Keratinocyte (primary cell): ENCODE measurements around the gene RUNX1. TPM values are rescaled to one million over a fixed set of nuclear protein-coding genes. Genes with fewer than 3 reads are reported as not detected.

Experiments
- DNase-seq: peaks from one replicate; pipeline ENCODE4 v3.0.0-alpha.2; 2011; ENCODE audit warnings: low read depth, missing footprints, low spot score
- FAIRE-seq: peaks from 2 replicates; lab custom pipeline; 2011; peaks lifted over from hg19 to GRCh38; lab: Jason Lieb, UNC
- H2AFZ ChIP-seq: 2 replicates; pipeline ENCODE4 v1.6.0; 2012; ENCODE audit warnings: low read length, control low read depth, inconsistent platforms; ENCODE audit not compliant: control insufficient read depth
- H3K27ac ChIP-seq: 2 replicates; pipeline ENCODE4 v1.5.1; 2011; ENCODE audit warnings: low read length; ENCODE audit not compliant: control insufficient read depth, insufficient read depth
- H3K27me3 ChIP-seq: 3 replicates; pipeline ENCODE4 v1.6.0; 2011; ENCODE audit warnings: low read length; ENCODE audit not compliant: control insufficient read depth, insufficient read depth; ENCODE audit errors: extremely low read depth
- H3K36me3 ChIP-seq, 2 experiments: 2 replicates in 1 of 2; 3 replicates in 1 of 2; pipeline ENCODE4 v1.5.1; 2011; ENCODE audit warnings: low read length in 2 of 2, mild to moderate bottlenecking in 1 of 2; ENCODE audit not compliant: control insufficient read depth in 2 of 2, insufficient read depth in 2 of 2; ENCODE audit errors: extremely low read depth in 1 of 2
- H3K4me1 ChIP-seq: 3 replicates; pipeline ENCODE4 v1.5.1; 2011; ENCODE audit warnings: low read length; ENCODE audit not compliant: control insufficient read depth, insufficient read depth; ENCODE audit errors: extremely low read depth
- H3K4me2 ChIP-seq: 3 replicates; pipeline ENCODE4 v1.6.0; 2011; ENCODE audit warnings: low read depth, low read length; ENCODE audit not compliant: control insufficient read depth, insufficient read depth; ENCODE audit errors: extremely low read depth
- H3K4me3 ChIP-seq, 3 experiments: fragments of 200-600 bp in 1 of 3; sonication (generic) in 1 of 3; 2 replicates in 2 of 3; 3 replicates in 1 of 3; pipeline ENCODE4 v1.5.1; 2011 to 2016; ENCODE audit warnings: low read length in 3 of 3, mild to moderate bottlenecking in 3 of 3, control low read depth in 2 of 3, inconsistent platforms in 1 of 3, low read depth in 1 of 3, mixed read lengths in 1 of 3, mixed run types in 1 of 3, moderate library complexity in 1 of 3; ENCODE audit not compliant: control insufficient read depth in 2 of 3, insufficient read depth in 2 of 3; ENCODE audit errors: extremely low read depth in 1 of 3
- H3K79me2 ChIP-seq: 2 replicates; pipeline ENCODE4 v1.6.0; 2012; ENCODE audit warnings: low read length; ENCODE audit not compliant: control insufficient read depth, insufficient read depth
- H3K9ac ChIP-seq: 3 replicates; pipeline ENCODE4 v1.6.0; 2011; ENCODE audit warnings: low read length; ENCODE audit not compliant: control insufficient read depth, insufficient read depth; ENCODE audit errors: extremely low read depth
- H3K9me1 ChIP-seq: 3 replicates; pipeline ENCODE4 v1.6.0; 2011; ENCODE audit warnings: low read length; ENCODE audit not compliant: control insufficient read depth, insufficient read depth; ENCODE audit errors: extremely low read depth
- H3K9me3 ChIP-seq: 2 replicates; pipeline ENCODE4 v1.5.1; 2012; ENCODE audit warnings: low read depth, low read length; ENCODE audit not compliant: control insufficient read depth
- H4K20me1 ChIP-seq: 3 replicates; pipeline ENCODE4 v1.6.0; 2011; ENCODE audit warnings: low read length; ENCODE audit not compliant: control insufficient read depth, insufficient read depth; ENCODE audit errors: extremely low read depth
- EZH2 ChIP-seq: IDR thresholded peaks from one replicate; pipeline ENCODE4 v1.6.1; 2012; ENCODE audit warnings: inconsistent platforms, mild to moderate bottlenecking, low read length, moderate library complexity
- dilution Hi-C: fragments of 300-500 bp; cut with MboI; formaldehyde crosslinking; loops from one replicate; pipeline ENCODE4 v1.7.0; 2020; ENCODE audit warnings: low sequenced_read_pairs; ENCODE audit not compliant: extremely low pct_ligation_motif_present
- polyA plus RNA-seq, 5 experiments: library from polyadenylated mRNA; depleted of rRNA in 3 of 5; stranded (reverse) in 3 of 5; stranded (forward) in 1 of 5; unstranded in 1 of 5; fragments of >200 nt; gene quantifications; 1 replicate in 1 of 5; 2 replicates in 3 of 5; 3 replicates in 1 of 5; pipeline versions ENCODE4 v1.2.1 to v1.2.3, GENCODE V29; 2011 to 2012; ENCODE audit warnings: missing spikeins in 2 of 5, low read depth in 1 of 5, low replicate concordance in 1 of 5
- TF ChIP-seq, protein P1 (sequence below), 3 experiments: IDR thresholded peaks in 1 of 3; conservative IDR thresholded peaks in 1 of 3; optimal IDR thresholded peaks in 1 of 3; 2 replicates in 2 of 3; 3 replicates in 1 of 3; pipeline versions ENCODE3 to v1.5.1; 2011; ENCODE audit warnings: low read length in 3 of 3, mild to moderate bottlenecking in 3 of 3, moderate library complexity in 2 of 3, control low read depth in 1 of 3, inconsistent platforms in 1 of 3; ENCODE audit not compliant: insufficient read depth in 2 of 3; ENCODE audit errors: extremely low read depth in 1 of 3

Gene RUNX1
- polyA plus RNA-seq, 1 donor (not counting 4 experiments of a cell fraction or from before 2014, with no cell fraction given) = 44.9 TPM

DNA sequence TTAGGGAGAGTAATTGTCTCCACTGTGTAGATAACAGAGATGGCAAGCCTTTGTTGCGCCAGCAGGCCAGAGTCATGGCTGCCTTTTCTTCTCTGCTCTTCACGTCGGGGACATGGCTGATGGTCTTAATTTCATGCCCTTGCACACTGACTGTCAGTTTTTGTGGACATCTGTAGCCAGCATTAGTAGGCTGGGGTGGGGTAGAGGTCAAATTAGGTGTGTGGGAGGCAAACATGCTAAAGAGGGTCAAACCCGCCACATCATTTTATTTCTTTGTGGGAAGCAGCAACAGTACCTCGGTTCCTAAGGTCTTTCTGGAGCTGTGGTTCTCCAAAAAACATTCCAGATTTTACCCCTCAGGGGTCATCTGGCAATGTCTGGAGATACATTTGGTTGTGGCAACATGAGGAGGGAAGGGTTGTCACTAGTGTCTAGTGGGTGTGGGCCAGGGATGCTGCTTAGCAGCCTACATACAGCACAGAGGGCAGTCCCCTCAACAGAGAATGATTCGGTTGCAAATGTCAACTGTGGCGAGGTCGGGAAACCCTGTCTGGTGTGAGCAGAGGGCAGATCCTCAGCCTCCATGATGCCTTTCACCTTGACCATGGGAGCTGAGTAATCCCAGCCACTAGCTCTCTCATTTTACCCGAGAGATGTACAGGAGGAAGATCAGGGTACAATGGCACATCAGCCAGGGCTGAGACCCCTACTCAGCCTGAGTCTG, 14.7 kb downstream of the RUNX1 start:
- Histone ChIP-seq H3K9me3 (no peaks in the 10 kb centered on the region), H3K36me3 (no peaks in the 10 kb centered on the region), H3K27me3 (no peaks in the 10 kb centered on the region), H3K4me1 (no peaks in the 10 kb centered on the region), H3K27ac (no peak overlapping the region), H3K9ac (no peak overlapping the region), H3K79me2 (no peaks in the 10 kb centered on the region), H3K9me1 (no peaks in the 10 kb centered on the region), H2AFZ (no peak overlapping the region), H3K4me3 (no peak overlapping the region), H3K4me2 (no peak overlapping the region), H4K20me1 (no peaks in the 10 kb centered on the region)
- TF ChIP-seq, protein P1, sequence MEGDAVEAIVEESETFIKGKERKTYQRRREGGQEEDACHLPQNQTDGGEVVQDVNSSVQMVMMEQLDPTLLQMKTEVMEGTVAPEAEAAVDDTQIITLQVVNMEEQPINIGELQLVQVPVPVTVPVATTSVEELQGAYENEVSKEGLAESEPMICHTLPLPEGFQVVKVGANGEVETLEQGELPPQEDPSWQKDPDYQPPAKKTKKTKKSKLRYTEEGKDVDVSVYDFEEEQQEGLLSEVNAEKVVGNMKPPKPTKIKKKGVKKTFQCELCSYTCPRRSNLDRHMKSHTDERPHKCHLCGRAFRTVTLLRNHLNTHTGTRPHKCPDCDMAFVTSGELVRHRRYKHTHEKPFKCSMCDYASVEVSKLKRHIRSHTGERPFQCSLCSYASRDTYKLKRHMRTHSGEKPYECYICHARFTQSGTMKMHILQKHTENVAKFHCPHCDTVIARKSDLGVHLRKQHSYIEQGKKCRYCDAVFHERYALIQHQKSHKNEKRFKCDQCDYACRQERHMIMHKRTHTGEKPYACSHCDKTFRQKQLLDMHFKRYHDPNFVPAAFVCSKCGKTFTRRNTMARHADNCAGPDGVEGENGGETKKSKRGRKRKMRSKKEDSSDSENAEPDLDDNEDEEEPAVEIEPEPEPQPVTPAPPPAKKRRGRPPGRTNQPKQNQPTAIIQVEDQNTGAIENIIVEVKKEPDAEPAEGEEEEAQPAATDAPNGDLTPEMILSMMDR (optimal IDR thresholded peaks at IDR 0.05 in 1 of 3, IDR thresholded peaks at IDR 0.05 in 1 of 3, conservative IDR thresholded peaks at IDR 0.05 in 1 of 3; ENCODE audit: extremely low read depth in 1 of 3, insufficient read depth in 2 of 3, low read length in 3 of 3) = no peak
- no peak for TF ChIP-seq EZH2
- DNase-seq (no peak), FAIRE-seq (no peak)
- dilution Hi-C loops = no loop called here

DNA sequence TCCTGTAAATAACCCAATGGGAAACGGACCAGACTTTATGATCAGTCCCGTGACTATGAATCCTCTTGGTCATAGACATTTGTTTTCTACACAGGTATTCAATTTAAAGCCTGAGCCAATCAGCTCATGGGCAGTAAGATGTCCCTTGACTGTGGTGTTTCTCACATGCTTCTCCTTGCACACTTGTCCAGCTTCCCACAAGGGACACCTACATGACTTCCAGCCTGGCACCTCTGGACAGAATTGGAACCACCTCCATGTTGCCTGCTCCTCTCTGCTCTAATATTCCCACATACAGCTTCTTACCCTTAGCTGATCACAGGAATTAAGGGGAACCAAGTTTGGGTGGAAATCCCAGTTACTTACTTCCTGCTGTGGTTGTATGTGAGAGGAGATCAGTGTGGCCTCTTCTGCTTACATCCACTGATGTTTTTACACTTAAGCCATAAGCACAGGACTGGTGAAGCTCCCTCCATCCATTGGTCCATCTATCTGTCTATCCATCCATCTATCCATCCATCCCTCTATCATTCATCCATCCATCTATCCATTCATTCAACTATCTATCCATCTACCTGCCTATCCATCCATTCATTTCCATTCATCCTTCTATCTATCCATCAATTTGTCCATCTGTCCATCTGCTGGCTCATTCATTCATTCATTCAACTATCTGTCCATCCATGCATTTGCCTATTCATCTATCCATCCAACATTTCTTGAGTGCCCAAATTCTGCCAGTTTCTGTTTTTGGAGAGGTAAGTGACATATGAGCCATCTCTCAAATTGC, 16.4 kb downstream of the RUNX1 start:
- H2AFZ ChIP-seq = no peak overlapping the region
- TF ChIP-seq, protein P1 (optimal IDR thresholded peaks at IDR 0.05 in 1 of 3, IDR thresholded peaks at IDR 0.05 in 1 of 3, conservative IDR thresholded peaks at IDR 0.05 in 1 of 3; ENCODE audit: extremely low read depth in 1 of 3, insufficient read depth in 2 of 3, low read length in 3 of 3) = no peak
- TF ChIP-seq EZH2 = no peak
- no peaks in the 10 kb centered on the region for H3K27me3 ChIP-seq
- no peaks in the 10 kb centered on the region for H3K9me3 ChIP-seq
- H3K4me1 ChIP-seq = no peaks in the 10 kb centered on the region
- no peak overlapping the region for H3K27ac ChIP-seq
- no peaks in the 10 kb centered on the region for H4K20me1 ChIP-seq
- no peak overlapping the region for H3K4me3 ChIP-seq
- FAIRE-seq = no peak
- dilution Hi-C loops = no loop called here
- no peak for DNase-seq
- H3K9me1 ChIP-seq = no peaks in the 10 kb centered on the region
- H3K4me2 ChIP-seq = no peak overlapping the region
- no peaks in the 10 kb centered on the region for H3K79me2 ChIP-seq
- no peaks in the 10 kb centered on the region for H3K36me3 ChIP-seq
- no peak overlapping the region for H3K9ac ChIP-seq
